Activated naive CD4-positive, alpha-beta T cell treated with anti-CD3 and anti-CD28 coated beads, Interleukin-2, amount 50 U/mL, for 72 hours (primary cell): ENCODE data around the gene ARL11. TPM values are rescaled to one million over a fixed set of nuclear protein-coding genes. Genes with fewer than 3 reads are reported as not detected.

Experiments
- ATAC-seq, 2 donors: fragments of 150-1000 bp; cut with Tn5 transposase; 2 replicates each; pipeline ENCODE4 v1.10.0; 2021; ENCODE audit warnings: mild to moderate bottlenecking in 2 of 2, moderate library complexity in 2 of 2
- DNase-seq, 2 donors: peaks; one replicate each; pipeline ENCODE4 v3.0.0; 2021 to 2022; ENCODE audit warnings: low spot score in 2 of 2
- H3K27ac Mint-ChIP-seq, 2 donors: one replicate each; pipeline ENCODE4 v1.8.0; 2022; ENCODE audit warnings: mild to moderate bottlenecking in 2 of 2, mixed read lengths in 2 of 2
- H3K36me3 Mint-ChIP-seq, 2 donors: one replicate each; pipeline ENCODE4 v1.8.0; 2022; ENCODE audit warnings: mixed read lengths in 2 of 2
- H3K9me3 Mint-ChIP-seq, 2 donors: one replicate each; pipeline ENCODE4 v1.8.0; 2022; ENCODE audit warnings: mixed read lengths in 2 of 2
- total RNA-seq, 2 donors: library from RNA; stranded (reverse); gene quantifications; one replicate each; pipeline ENCODE4 v1.2.3, GENCODE V29; 2022

Gene ARL11
- total RNA-seq, 2 donors from 2014 or later: 1.5 to 1.6 TPM

DNA sequence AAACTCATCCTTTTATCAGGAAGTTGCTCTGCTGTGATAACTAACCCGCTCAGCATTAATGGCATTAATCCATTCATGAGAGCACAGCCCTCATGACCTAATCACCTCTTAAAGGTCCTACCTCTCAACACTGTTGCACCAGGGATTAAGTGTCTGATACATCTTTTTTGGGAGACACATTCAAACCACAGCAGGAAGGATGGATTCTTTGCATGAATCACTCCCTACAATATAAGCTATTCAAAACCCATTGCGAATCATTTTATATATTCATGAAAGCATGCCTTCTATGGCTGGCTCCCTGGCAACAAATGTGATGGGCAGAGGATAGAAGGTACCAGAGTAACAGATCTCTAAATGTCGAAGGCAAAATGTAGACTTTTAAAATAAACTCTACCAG lies 27.6 kb downstream of the ARL11 start:
- ATAC-seq (no peak), DNase-seq (no peak)
- H3K27ac Mint-ChIP-seq: peak overlapping the region in 1 of 2 donors; percentile 65
- H3K36me3 Mint-ChIP-seq: peaks cover 0 to 6% of the 10 kb centered on the region in 2 donors
- H3K9me3 Mint-ChIP-seq: no peaks in the 10 kb centered on the region

- Mint-ChIP-seq H3K9me3 (no peaks in the 10 kb centered on the region), H3K27ac (no peak overlapping the region), H3K36me3 (peaks cover 0 to 15% of the 10 kb centered on the region in 2 donors)
- DNase-seq (no peak), ATAC-seq (no peak)
Observed at GRCh38 chr13:49657241-49657641, 28.9 kb downstream of the ARL11 start.

GRCh38 chr13:49664606-49665005 lies 36.3 kb downstream of the ARL11 start:
- no peaks in the 10 kb centered on the region for H3K9me3 Mint-ChIP-seq
- peaks cover 12 to 46% of the 10 kb centered on the region in 2 donors for H3K36me3 Mint-ChIP-seq
- H3K27ac Mint-ChIP-seq: no peak overlapping the region
- DNase-seq (no peak), ATAC-seq (no peak)

GRCh38 chr13:49667773-49668172 lies 39.5 kb downstream of the ARL11 start:
- DNase-seq (no peak), ATAC-seq (no peak)
- Mint-ChIP-seq H3K9me3 (no peaks in the 10 kb centered on the region), H3K27ac (no peak overlapping the region), H3K36me3 (peaks cover 9 to 30% of the 10 kb centered on the region in 2 donors)

- no peak for DNase-seq
- ATAC-seq: peak; percentile 64 to 67
- no peak overlapping the region for H3K27ac Mint-ChIP-seq
- H3K9me3 Mint-ChIP-seq: no peaks in the 10 kb centered on the region
- peaks cover 5 to 22% of the 10 kb centered on the region in 2 donors for H3K36me3 Mint-ChIP-seq
Observed at GRCh38 chr13:49669735-49670309, 41.5 kb downstream of the ARL11 start.

DNA sequence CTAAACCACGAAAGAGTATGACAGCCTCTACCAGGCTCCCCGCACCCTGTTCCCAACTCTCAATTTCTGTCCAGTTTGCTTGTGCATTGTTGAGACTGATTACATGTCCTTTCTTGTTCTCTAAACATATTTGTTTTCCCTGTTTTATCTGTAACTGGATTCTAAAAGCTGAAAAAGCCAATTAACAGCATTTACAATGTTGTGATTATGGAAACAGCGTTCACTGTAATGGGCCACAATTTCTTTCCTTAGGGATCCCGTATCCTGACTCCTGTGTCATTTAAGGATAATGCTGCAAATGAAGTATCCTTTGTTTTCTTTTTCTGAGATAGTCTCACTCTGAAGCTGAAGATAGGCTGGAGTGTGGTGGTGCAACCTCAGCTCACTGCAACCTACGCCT lies 42.5 kb downstream of the ARL11 start:
- no peaks in the 10 kb centered on the region for H3K9me3 Mint-ChIP-seq
- DNase-seq (no peak), ATAC-seq (no peak)
- peak overlapping the region in 1 of 2 donors; percentile 37 for H3K27ac Mint-ChIP-seq
- H3K36me3 Mint-ChIP-seq: peaks cover 4 to 23% of the 10 kb centered on the region in 2 donors

GRCh38 chr13:49676581-49677298 lies 48.4 kb downstream of the ARL11 start:
- peaks cover 0 to 17% of the 10 kb centered on the region in 2 donors for H3K36me3 Mint-ChIP-seq
- H3K9me3 Mint-ChIP-seq: no peaks in the 10 kb centered on the region
- ATAC-seq: no peak
- DNase-seq: no peak
- H3K27ac Mint-ChIP-seq: no peak overlapping the region

- ATAC-seq: no peak
Observed at GRCh38 chr13:49678191-49678914, 50.0 kb downstream of the ARL11 start.

GRCh38 chr13:49679246-49679645 lies 50.9 kb downstream of the ARL11 start:
- no peak for DNase-seq
- Mint-ChIP-seq H3K9me3 (no peaks in the 10 kb centered on the region), H3K27ac (no peak overlapping the region), H3K36me3 (peaks cover 0 to 17% of the 10 kb centered on the region in 2 donors)
- ATAC-seq: no peak

More at GRCh38 chr13:49678191-49678914, 50.0 kb downstream of the ARL11 start:
- H3K9me3 Mint-ChIP-seq: no peaks in the 10 kb centered on the region
- no peak for DNase-seq
- peaks cover 0 to 17% of the 10 kb centered on the region in 2 donors for H3K36me3 Mint-ChIP-seq
- H3K27ac Mint-ChIP-seq: no peak overlapping the region

DNA sequence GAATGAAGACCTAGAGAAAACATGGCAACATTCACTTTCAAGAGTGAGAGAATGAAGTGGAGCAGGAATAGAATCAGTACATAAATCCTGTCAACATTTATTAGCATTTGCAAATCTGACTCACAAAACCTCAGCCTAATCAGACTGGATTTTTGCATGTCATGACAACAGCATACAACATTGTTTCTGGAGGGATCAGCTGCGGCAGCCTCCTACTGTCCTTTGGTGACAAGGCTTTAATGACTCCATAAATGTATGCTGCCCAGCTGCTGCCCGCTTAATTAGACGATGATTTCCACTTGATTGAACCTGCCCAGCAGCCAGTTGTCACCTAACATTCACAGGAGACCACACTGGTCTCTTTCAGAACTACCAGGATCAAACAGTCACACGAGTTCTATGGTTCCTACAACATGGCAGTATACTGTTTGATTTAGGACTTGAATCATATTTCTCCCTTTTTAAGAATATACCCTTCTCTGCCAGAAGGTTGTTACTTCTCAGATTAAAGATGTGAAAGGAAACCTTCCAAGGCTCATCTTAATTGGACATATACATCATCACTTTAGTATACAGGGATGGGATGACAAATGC lies 53.6 kb downstream of the ARL11 start:
- H3K27ac Mint-ChIP-seq: no peak overlapping the region
- H3K36me3 Mint-ChIP-seq: peaks cover 0 to 24% of the 10 kb centered on the region in 2 donors

More for the DNA sequence above, 53.6 kb downstream of the ARL11 start:
- DNase-seq: no peak
- no peak for ATAC-seq
- H3K9me3 Mint-ChIP-seq: no peaks in the 10 kb centered on the region

Other genes starting within 250 kb of the ARL11 start
- gene CAB39L, start 184.4 kb upstream of the ARL11 start, total RNA-seq: 10 to 100 TPM in 1 of 2 donors, 1 to 10 TPM in 1; 5.2 to 14.5 TPM
- gene SETDB2, start 184.2 kb upstream of the ARL11 start, total RNA-seq: 10 to 100 TPM; 16.0 to 22.7 TPM
- gene PHF11, start 132.6 kb upstream of the ARL11 start, total RNA-seq: 100 to 1,000 TPM in 1 of 2 donors, 10 to 100 TPM in 1; 57.2 to 132 TPM
- gene RCBTB1, start 42.9 kb upstream of the ARL11 start, total RNA-seq: 10 to 100 TPM; 15.6 to 26.1 TPM
- gene EBPL, start 63.0 kb downstream of the ARL11 start, total RNA-seq: 10 to 100 TPM; 31.9 to 59.9 TPM
- gene KPNA3, start 164.2 kb downstream of the ARL11 start, total RNA-seq: 10 to 100 TPM; 33.0 to 36.3 TPM